Activated CD4-positive, alpha-beta T cell treated with anti-CD3 and anti-CD28 coated beads, Interleukin-2, amount 50 U/mL, for 48 hours (primary cell): ENCODE results near the gene LTV1.
"Not testable (repeated sequence)": the region's sequence is repeated elsewhere in the genome, so short reads cannot be mapped to it uniquely, and the experiment has no call there.

ENCODE experiments used
- DNase-seq, 2 experiments: peaks; one replicate each; pipeline ENCODE4 v3.0.0-alpha.2; 2020

The LTV1 gene, protein sequence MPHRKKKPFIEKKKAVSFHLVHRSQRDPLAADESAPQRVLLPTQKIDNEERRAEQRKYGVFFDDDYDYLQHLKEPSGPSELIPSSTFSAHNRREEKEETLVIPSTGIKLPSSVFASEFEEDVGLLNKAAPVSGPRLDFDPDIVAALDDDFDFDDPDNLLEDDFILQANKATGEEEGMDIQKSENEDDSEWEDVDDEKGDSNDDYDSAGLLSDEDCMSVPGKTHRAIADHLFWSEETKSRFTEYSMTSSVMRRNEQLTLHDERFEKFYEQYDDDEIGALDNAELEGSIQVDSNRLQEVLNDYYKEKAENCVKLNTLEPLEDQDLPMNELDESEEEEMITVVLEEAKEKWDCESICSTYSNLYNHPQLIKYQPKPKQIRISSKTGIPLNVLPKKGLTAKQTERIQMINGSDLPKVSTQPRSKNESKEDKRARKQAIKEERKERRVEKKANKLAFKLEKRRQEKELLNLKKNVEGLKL

DNA sequence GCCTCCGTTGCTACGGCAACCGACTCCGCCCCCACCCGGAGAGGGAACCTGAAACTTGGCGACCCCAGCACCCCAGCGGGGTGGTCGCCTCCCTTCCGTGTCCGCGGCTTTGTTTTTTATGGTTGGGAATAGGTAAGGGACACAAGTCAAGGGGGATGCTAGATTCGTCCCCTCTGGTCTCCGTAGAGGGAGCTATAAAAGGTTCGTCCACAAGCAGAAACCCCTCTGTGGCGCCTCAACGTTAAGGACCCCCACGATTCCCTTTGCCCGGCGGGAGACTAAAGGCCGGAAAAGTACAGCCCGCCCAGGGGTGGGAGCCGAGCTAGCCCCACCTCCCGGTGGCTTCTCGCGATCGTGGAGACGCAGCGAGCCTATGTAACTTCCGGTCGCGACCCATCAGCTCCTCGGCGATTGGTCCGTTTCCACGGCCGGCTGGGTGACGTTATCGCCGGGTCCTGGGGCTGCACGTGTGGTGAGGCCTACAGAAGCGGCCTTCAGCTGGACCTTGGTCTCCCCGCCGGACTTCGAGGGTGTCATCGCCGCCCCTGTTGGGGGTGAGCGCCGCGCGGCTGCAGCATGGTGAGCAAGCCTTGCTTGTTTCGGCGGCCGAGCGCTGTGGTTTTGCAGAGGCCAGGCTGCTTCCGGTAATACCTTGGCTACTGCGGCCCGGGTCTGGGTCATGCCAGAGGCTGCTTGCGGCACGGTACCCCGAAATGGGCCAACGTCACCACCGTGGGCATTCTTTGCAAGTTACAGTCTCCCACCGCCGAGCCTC, at the start of gene LTV1:
Gene LTV1, plus strand, starts transcription at position 437 of the 775 bp plus-strand sequence. Its CDS starts 140 bp downstream, at position 577.
- DNase-seq = peak; percentile 92 to 95

DNA sequence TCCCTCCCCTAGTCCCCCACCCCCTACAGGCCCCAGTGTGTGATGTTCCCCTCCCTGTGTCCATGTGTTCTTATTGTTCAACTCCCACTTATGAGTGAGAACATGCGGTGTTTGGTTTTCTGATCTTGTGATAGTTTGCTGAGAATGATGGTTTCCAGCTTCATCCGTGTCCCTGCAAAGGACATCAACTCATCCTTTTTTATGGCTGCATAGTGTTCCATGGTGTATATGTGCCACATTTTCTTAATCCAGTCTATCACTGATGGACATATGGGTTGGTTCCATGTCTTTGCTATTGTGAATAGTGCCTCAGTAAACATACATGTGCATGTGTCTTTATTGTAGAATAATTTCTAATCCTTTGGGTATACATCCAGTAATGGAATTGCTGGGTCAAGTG, 46.6 kb upstream of the LTV1 start:
- DNase-seq = not testable (repeated sequence)

DNA sequence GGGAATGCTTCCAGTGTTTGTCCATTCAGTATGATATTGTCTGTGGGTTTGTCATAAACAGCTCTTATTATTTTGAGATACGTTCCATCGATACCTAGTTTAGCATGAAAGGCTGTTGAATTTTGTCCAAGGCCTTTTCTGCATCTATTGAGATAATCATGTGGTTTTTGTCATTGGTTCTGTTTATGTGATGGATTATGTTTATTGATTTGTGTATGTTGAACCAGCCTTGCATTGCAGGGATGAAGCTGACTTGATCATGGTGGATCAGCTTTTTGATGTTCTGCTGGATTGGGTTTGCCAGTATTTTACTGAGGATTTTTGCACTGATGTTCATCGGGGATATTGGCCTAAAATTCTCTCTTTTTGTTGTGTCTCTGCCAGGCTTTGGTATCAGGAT, 44.7 kb upstream of the LTV1 start:
- not testable (repeated sequence) for DNase-seq

DNA sequence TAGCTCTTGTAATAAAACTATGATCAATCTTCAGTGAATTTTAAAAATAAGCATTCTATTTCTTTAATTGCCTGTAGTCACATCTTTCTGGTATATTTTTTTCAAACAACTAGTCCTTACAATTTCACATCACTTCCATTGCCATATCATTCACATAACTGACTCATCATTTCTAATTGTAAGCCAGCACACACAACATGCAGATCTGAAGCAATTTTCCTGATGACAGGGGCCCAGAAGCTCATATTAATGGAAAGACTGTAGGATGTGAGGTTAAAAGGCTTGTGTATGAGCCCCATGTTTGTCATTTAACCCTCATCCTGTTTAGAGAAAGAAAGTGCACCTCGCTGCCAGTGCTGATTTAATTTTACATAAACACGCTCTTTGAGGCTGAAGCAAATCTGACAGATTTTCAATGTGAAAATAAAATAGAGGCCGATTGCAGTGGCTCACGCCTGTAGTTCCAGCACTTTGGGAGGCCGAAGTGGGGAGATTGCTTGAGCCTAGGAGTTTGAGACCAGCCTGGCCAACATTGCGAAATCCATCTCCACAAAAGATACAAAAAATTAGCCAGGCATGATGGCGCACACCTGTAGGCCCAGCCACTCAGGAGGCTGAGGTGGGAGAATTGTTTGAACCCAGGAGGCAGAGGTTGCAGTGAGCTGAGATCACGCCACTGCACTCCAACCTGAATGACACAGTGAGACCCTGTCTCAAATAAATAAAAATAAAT, 40.1 kb upstream of the LTV1 start:
- DNase-seq = no peak

DNA sequence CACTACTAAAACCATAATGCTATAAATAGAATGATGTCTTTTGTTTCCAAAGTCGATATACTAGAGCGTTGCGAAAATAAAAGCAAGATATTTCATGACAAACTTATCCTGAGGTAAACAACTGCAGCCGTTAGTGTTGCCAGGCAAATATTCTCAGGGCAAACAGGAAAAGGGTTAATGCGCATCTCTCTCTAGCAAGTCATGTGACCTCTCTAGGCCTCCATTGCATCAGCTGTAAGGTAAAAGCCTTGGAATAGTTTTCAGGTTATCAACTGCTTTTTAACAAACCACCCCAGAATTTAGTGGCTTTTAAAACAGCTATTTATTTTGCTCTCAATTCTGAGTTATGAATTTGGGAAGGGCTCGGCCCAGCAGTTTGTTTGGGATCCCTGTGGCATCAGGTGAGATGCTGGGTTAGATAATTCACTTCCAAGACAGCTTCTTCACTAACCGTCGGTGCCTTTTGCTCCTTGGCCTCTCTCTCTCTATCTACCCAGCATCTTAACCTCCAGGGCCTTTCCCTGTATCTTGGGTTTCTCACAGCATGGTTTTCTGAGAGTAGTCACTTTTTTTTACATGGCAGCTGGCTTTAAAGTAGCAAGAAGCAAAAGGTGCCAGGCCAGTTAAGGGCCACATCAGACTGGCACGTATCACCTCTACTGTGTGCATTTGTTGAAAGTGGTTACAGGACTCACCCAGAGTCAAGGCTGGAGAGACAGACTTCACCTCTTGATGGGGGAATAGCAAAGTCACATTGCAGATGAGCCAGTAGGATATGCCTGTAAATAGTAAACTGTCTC, 39.2 kb upstream of the LTV1 start:
- no peak for DNase-seq

DNA sequence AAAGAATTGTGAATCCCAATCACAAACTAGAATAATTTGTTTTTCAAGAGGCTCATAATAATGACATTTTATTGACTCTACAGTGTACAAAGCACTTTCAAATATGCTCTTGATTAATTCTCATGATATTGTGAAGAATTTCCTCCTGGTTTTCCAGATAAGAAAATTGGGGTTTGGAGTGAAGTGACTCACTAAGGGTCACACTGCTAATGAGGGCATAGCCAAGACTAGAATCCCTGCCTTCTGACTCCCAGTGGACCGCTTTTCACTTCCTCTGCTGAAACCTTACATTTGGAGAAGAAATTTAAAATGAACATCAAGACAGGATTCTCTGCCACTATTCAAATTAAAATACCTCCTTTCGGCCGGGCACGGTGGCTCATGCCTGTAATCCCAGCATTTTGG, 38.3 kb upstream of the LTV1 start:
- DNase-seq = no peak

DNA sequence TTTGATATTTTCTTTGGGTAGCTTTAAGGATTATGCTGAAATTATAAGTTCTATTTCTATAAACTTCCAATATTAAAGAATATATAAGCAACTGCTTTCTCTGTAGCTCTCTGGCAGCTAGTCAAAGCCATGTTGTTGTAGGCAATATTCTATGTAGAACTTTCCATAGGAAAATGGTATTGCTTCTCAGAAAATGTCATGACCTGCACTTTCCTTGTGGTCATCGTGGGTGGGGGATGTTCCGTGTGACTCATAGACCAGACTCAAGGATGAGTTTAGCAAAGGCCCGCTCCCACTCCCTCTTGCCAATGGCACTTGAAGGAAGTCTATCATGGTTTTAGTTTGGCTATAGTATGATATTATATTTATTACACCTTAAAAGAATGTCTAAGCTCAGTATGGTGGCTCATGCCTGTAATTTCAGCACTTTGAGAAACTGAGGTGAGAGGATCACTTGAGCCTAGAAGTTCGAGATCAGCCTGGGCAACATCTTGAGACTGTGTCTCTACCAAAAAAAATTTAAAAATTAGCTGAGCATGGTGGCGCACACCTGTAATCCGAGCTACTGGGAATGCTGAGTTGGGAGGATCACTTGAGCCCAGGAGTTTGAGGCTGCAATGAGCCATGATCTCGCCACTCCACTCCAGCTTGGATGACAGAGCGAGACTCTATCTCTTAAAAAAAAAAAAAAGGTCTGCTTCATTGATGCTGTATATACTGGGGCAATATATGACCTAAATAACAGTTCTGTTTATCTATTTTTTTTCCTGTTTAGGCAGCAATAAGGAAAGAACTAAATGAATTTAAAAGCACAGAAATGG, 36.6 kb upstream of the LTV1 start:
- peak; percentile 89 to 93 for DNase-seq

DNA sequence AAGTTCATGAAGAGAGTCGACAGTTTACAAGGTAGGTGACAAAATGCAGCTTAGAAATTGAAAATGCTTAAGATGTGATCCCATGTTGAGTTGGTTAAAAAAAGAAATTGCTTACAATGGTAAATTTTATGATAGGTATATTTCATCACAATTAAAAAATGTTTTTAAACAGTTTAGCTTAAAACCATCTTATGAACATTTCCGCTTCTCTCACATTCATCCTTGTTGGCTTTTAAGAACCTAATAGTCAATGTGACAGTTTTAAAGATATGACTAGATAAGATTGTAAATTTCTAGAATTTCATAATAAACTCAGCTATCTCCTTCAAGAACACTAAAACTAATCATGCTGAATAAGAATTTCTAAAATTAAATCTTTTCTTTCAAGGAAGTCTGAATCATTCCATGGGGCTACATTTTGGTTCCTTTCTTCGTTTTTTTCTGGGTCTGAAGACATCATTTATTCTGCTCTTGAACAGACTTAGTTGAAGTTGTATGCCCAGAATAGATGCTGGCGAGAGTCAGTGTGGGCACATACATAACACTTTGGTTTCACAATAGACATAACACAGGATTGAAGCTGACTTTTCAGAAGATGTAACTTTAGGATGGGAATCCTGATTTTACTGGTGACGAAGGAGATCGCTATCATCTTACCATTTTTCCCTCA, 35.9 kb upstream of the LTV1 start:
- DNase-seq = peak in 1 of 2 experiments; percentile 21

DNA sequence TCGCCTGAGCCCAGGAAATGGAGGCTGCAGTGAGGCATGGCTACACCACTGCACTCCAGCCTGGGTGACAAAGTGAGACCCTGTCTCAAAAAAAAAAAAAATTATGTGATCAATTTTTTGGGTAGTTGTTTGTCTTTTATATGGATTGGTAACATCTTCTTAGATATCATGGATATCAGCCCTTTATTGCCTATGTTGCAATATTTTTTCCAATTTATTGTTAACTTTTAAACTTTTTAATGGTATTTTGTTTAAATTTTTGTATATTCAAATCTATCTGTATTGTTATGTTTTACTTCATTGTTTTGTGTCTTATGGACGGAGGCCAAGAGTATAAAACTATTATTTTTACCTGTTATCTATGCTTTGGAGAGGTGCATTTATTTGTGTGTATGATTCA, 32.4 kb upstream of the LTV1 start:
- DNase-seq = no peak

DNA sequence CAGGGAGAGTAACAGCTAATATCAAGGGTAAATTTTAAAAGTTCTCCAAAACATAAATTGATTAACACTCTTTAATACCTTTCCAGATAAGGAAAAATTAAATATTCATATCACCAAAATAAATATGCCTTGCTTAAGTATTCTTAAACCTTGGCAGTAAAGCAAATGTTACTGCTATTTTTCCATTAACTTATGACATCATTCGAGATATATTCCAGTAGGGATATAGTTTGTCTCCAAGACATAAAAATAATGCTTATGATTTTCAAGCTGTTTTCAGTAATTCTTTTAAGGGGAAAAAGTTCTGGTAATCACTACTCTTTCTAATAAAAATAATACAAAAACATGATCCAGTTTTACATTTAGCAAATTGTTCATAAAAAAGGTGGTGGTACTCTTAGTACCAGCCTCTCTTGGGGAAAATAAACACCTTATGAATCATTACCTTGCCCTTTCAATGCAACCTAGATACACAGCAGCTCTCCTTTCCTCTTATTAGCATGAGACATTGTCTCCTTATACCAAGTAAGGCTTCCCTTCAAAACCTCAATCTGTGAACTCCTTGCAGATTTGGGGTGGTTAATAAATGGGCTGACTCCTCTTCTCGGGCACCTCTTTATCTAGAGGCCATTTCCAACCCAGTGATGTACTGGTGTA, 31.5 kb upstream of the LTV1 start:
- DNase-seq = no peak

DNA sequence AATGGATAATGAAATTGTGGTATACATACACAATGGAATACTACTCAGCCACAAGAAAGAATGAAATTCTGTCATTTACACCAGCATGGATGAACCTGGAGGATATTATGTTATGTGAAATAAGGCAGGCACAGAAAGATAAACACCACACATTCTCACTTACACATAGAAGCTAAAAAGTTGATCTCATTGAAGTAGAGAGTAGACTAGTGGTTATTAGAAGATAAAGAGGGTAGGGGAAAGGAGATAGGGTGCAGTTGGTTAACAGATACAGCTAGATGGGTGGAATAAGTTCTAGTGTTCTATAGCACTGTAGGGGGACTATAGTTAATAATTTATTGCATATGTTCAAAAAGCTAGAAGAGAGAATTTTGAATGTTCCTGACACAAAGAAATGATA, 25.5 kb upstream of the LTV1 start:
- DNase-seq = no peak

DNA sequence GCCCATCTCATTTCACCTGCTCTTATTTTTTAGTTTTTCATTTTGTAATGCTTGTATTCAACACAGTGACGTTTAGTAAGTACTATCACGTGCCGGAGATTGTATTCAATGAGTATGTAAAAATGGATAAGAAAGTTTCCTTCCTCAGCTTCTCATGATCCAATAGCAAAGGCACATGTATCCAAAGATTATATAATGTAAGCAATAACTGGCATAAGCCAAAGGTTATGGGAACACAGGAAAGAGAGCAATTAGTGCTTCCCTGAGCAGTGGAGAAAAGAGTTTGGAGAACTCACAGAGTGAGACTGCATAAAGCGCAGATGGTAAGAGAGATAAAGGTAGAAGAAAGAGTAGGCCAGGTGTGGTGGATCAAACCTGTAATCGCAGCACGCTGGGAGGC, 21.8 kb upstream of the LTV1 start:
- no peak for DNase-seq

DNA sequence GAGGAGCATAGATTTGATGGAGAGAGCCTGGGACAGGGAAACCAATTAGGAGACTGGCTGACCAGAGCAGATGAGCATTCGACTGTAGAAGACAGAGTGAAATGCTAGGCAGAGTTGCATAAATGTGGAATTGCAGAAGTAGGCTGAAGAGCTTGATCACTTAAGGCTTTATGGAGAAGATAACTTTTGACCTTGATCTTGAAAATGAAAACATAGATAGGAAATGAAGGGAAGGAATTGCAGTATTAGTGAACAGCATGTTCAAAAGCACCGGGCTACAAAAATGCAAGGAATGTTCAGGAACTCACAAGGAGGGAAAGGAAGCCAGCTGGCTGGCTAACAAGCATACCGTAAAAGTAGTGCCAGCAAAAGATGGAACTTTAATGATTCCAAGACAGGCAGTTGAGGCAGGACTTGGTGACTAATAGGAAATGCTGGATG, 20.5 kb upstream of the LTV1 start:
- no peak for DNase-seq

DNA sequence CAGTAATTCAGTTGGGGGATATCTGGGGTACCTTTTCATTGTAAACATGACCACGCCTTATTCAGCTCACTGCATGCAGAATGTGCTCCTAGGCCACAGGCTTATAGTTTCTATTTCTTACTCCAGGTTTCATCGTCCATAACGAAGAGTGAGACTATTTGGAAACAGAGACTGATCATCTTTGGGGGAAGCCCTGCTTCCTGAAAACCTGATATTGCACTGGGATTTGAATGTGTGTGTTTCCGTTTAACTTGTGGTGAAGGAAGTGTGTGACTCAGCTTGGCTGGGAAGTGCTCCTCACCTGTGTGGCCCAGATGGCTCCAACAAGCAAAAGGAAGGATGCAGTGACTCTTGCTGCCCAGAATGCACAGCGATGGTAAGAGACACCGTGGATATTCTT, 19.6 kb upstream of the LTV1 start:
- DNase-seq = no peak

DNA sequence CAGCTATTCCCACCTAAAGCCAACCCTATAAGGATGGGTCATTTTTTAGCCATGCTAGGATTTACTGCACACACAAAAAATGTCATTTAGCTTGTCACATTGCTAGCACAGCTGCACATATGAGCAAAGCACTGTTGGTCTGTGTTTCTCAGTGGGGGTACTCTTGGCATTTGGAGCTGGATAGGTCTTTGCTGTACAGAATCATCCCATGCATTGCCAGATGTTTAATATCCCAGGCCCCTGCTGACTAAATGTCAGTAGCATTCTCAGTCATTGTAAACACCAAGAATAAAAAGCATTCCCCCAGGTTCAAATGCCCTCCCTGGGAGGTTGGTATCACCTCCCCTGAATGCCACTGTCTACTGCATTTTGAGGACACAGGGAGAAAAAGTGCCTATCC, 14.6 kb upstream of the LTV1 start:
- DNase-seq = no peak

DNA sequence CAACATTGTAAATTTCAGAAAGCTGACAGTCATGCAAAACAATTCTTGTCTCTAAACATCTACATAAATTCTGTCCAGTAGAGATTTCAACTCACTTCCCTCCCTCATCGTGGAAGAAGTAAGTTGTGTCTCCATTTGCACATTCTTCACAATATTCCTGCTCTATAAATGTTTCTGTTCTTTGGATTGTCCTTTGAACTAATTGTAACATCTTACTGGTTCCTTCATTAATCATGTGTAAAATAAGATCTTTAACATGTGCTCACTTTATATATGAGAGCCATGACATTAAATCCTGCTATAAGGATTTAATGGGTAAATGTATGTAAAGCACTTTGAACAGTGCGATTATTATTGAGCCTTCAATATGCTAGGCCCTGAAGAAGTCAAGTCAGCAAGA, 7.0 kb upstream of the LTV1 start:
- DNase-seq = no peak

DNA sequence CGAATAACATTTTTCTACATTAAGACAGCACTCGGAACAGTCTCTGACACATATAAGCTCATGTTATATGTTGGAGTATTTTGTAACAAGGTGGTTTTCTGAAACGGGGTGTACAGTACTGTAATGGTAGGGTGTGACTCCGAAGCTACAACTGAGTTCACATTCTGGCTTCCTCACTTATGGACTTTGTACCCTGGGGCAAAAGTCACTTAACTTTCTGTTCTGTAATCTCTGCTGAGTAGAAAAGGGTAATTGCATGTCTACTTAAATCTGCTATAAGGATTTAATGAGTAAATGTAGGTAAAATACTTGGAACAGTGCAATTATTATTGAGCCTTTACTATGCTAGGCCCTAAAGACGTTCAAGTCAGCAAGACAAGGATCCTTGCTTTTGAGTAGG, 4.7 kb upstream of the LTV1 start:
- DNase-seq = no peak

DNA sequence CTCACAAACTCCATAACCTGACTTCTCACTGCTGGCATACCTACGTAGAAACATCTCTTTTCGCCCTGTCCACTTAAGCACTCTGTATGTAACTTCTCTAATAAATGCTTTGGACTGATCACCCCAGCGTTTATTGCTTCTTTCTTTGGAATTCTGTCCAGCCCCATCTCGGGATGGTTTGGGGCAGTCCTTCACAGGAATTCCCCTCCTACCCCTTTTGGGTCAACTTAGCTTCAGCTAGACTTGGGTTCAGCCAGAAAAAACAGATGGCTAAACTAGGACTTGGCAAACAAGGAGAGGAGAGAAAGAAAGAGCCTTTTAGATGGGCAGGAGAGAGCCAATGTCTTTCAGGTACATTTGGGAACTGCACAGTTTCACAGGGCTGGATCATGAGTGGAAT, 3.9 kb upstream of the LTV1 start:
- no peak for DNase-seq

DNA sequence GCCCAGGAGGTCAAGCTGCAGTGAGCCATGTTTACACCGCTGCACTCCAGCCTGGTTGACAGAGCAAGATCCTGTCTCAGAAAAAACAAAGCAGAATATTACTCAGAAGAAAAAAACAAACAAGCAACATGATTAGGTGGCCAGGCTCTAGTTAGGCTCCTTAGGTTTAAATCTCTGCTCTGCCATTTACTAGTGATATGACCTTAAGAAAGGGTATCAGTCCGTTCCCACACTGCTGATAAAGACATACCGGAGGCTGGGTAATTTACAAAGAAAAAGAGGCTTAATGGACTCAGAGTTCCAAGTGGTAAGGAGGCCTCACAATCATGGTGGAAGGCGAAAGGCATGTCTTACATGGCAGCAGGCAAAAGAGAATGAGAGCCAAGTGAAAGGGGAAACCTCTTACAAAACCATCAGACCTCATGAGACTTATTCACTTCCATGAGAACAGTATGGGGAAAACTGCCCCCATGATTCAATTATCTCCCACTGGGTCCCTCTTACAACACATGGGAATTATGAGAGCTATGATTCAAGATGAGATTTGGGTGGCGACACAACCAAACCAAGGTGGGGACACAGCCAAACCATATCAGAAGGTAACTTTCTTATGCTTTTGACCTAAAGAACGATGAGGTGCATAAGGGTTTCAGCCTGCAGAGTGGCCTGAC, 2.4 kb upstream of the LTV1 start:
- DNase-seq = no peak

DNA sequence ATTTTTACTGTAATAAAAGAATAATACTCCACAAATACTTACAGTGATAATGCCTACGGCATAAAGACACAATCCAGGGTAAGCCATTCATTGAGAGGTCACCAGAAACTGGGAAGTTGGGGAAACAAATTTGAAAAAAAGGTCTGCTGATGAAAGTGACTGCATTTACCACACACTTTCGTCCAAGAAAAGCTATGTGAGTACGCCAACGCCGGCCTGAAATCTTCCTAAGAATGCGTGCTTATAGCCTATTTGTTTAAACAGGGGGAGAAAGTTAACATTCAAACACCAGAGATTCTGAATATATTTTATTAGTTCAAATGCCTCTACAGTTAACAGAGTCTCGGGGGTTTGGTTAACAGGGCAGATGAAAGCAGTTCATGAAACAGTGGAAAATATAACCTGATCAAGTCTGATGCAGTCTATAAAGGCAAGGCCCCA, 657 bp upstream of the LTV1 start:
- no peak for DNase-seq
